GM19395 (cell line): Measurements from ENCODE around the gene ZNF543.
A peak's percentile ranks its signal among the peaks of the same experiment; 100 is the strongest.
"Not testable (repeated sequence)": the region's sequence is repeated elsewhere in the genome, so short reads cannot be mapped to it uniquely, and the experiment has no call there.

Experiments
- ATAC-seq: cut with Tn5 transposase; IDR thresholded peaks from one replicate; pipeline ENCODE4 v1.9.1; 2021; ENCODE audit warnings: mild to moderate bottlenecking, moderate library complexity; ENCODE audit not compliant: unreplicated experiment

Gene ZNF543

DNA sequence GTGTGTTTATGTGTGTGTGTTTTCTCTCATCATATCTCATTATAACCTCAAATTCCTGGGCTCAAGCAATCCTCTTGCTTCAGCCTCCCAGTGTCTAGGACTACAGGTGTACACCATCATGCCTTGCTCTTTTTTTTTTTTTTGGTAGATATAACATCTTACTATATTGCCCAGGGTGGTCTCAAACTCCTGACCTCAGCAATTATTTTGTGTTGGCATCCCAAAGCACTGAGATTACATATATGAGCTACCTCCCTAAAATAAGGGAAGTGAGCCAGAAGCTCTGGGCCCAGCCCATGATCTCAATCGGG is 448 bp upstream of the ZNF543 start:
- ATAC-seq = no peak

DNA sequence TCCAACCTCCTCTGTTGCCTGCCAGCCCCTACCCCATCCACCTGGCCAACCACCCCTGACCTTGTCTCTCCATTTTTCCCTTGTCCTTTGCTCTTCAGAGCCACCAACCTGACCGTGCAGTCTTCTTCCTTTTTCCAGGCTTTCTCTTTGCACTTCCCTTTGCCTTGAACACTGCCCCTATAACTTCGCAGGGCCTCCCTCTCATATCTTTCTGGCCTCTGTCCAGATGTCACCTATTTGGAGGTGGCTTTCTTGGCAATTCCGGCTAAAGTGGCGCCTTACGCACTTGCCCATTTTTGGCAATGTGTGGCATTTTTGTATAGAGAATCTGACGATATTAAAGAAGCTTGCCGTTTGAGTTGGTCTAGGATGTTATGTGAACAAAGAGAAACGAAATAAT is 844 bp downstream of the ZNF543 start:
- no peak for ATAC-seq

DNA sequence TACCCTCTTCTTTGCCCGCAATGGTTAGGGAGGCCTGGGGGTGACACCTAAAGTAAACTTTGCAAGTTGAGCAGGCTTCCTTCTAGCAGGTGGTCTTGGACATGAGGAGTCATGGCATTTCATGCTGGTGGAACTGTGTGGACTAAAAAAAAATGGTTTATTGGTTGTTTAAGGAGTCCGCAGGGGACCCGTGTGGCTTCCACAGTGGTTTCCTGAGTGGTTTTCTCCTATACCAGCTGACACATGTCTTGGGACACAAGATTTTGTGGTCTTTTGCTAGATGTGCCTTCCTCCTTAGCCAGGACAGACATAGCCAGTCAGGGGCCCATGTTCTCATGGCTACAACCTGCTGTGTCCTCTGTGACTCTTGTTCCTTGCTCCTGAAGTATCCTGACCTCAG is 1.5 kb downstream of the ZNF543 start:
- ATAC-seq = no peak

DNA sequence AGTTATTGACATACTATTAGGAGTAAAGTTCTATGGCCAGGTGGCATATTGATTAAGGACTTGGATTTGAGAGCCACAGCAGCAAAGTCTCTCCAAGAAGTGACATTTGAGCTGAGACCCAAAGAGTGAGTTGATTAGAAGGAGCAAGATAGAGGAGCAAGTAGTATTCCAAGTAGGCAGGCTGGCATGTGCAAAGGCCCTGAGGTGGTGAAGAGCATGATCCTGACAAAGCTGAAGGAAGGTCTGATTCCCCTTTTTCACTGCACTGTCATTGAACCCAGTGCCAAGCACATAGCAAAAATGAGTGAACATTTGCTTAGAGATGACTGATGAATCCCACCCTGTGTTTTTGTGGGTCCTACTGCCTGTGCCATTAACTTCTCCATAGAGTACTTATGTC is 4.7 kb downstream of the ZNF543 start:
- no peak for ATAC-seq

DNA sequence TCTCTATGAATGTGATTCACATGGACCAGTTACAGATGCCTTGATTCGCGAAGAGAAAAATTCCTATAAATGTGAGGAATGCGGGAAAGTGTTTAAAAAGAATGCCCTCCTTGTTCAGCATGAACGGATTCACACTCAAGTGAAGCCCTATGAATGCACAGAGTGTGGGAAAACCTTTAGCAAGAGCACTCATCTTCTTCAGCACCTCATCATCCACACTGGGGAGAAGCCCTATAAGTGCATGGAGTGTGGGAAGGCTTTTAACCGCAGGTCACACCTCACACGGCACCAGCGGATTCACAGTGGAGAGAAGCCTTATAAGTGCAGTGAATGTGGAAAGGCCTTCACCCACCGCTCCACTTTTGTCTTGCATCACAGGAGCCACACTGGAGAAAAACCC is 7.7 kb downstream of the ZNF543 start:
- ATAC-seq = no peak

DNA sequence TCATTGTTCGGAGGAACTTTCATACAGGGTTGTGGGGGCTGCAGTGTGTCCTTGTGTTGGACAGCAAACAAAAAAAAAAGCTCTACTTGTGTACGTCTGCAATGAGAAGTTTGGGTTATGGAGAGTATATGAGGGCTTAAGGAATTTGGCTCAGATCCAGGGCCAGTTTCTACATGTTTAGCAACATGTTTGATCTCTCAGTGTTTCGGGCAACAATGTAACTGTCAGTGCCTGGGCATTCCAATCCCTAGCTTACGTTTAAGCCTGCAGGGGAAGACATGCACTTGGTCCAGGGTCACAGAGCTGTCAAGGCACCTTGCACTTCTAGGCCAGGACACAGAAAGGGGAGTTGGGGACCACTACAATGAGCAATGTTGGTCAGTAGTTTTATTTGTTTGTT is 13.9 kb downstream of the ZNF543 start:
- ATAC-seq = no peak

DNA sequence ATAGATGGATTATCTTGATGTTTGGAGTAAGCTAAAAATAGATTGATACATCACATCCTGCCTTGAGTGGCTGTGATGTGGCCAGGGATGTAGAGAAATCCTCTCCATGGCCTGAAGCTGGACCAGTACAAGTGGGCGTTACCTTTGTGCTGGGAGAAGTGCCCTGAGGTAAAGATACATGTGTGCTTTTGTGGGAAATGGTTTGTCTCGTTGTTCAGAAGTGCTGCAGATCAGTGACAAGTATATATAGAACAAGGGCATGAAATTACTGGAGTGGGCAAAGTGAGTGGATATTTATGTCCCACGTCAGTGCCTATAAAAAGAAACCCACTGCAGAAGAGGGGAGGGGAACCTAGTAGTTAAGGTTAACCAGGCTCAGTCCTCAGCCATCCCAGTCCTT is 18.6 kb downstream of the ZNF543 start:
- ATAC-seq = no peak

DNA sequence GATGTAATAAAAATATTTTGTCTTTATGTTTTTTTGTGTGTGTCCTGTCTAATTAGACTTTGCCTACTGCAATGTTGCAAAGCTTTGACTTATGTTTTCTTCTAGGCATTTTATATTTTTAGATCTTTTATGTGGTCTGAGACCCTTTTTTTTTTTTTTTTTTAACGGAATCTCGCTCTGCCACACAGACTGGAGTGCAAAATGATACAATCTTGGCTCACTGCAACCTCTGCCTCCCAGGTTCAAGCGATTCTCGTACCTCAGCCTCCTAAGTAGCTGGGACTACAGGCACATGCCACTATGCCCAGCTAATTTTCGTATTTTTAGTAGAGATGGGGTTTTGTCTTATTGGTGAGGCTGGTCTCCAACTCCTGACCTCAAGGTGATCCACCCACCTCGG is 22.3 kb downstream of the ZNF543 start:
- no peak for ATAC-seq

DNA sequence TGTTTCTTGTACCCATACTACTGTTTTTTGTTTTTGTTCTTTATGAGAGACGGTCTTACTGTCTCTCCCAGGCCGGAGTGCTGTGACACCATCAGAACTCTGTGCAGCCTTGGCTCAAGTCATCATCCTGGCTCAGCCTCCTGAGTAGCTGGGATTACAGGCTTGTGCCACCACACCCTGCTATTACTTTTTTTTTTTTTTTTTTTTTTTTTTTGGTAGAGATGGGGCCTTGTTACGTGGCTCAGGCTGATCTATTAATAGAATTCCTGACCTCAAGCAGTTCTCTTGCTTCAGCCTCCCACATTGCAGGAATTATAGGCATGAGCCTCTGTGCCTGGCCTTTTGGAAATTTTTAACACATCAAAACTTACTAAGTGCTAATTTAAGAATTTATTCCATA is 27.9 kb downstream of the ZNF543 start:
- ATAC-seq = no peak

DNA sequence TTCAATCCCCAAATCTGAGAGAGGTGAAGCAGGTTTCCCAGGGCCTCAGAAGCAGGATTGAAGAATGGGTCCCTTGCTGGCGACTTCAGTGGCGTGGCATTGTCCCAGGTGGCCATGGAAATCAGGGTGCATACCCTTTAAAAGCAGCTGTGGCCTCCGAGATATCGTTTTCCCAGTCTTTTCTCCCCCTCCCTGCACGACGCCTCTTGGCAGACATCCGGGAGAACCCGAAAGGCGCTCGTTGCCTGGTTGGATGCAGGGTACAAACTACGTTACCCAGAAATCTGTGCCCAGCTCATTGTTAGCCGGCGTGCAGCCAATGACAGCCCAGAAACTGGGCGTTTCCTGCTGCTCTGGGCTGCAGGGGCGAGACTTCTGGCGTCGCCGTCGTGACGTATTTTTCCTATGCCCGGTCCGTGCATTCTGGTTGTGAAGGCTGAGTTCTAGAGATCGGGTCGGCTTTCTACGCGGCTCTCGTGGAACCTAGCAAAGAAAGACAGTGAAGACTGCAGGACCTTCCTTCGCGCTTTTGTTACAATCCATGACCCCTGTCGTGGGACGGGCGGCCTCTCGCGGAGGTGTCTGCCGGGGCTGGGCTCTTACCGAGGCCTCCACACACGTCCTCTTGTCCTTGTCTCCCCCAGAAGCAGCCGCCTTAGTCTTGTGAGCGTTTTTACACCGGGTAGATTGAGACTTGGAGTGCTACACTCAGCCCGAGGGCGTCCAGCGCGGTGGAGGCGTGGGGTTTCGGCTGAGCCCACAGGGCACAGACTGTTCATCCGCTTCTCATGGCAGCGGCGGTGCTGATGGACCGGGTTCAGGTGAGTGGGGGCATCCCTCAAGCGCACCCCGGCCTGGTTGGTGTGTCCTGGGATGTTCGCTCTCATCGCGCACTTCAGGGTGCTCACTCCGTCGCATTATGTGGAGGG is 30.9 kb downstream of the ZNF543 start, which contains the start of gene ZNF304:
TSS of gene ZNF304 (plus strand) at position 395 of the 929 bp plus-strand sequence. CDS start at position 789, 394 bp downstream.
- peak; percentile 96 for ATAC-seq

DNA sequence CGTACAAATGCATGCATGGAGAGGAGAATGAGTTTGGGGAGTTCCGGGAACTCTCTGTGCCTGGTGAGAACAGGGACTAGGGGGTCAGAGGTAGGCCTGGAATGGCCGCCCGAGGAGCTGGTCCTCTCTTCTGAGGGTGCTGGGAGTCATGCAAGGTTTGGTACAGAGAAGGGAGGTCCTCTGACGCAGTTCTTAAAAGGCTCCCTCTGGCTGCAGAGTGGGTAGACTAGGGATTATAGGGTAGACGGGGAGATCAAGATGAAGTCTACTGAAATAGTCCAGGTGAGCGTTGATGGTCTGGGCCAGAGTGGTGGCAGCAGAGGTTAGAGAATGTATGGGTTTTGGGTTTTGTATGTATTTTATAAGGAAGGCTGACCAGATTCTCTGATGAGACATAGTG is 31.6 kb downstream of the ZNF543 start:
- no peak for ATAC-seq

DNA sequence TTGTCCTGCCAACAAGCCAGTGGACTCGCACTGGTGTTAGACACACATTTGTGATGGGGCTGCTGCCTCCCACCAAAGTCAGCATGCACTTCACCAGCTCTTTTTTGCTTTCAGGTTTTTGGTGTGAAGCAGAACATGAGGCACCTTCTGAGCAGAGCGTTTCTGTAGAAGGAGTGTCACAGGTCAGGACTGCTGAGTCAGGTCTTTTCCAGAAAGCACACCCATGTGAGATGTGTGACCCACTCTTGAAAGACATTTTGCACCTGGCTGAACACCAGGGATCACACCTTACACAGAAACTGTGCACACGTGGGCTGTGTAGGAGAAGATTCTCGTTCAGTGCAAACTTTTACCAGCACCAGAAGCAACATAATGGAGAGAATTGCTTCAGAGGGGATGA is 35.6 kb downstream of the ZNF543 start:
- ATAC-seq = no peak

DNA sequence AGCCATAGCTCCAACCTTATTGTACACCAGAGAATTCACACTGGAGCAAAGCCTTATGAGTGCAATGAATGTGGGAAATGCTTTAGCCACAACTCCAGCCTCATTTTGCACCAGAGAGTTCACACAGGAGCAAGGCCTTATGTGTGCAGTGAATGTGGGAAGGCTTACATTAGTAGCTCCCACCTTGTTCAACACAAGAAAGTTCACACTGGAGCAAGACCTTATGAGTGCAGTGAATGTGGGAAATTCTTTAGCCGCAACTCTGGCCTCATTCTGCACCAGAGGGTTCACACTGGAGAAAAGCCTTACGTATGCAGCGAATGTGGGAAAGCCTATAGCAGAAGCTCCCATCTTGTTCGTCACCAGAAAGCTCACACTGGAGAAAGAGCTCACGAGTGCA is 37.1 kb downstream of the ZNF543 start:
- no peak for ATAC-seq

DNA sequence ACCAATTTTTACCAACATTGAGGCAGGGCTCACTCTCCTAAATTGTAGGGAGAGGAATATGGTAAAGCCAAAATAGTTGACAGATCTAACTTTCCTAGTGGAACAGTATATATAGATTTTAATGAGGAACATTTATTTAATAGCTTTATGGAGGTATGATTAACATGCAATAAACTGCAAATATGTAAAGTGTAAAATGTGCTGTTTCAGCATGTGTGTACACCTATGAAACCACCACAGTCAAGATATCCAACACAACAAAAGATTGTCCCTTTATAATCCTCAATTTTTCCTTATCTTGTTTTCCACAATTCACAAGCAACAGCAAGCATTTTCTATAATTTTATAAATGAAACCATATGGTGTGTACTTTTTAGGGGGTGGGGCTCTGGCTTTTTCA is 39.0 kb downstream of the ZNF543 start:
- no peak for ATAC-seq

DNA sequence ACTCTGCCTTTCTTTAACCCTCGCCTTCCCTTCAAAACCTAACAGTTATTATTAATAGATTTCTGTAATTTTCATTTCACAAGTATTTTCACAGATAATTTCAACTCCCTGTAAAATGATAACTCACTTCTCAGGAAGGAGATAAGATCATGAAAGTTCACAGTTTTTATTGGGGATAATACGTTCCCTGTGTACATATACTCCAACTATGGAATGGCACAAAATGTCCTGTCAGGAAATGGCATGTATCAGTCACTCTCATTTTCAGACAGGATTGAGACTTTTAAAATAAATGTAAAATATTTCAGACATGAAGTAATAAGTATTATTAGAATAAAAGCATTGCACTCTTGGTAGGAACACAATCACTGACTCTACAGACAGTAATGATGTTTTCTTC is 42.1 kb downstream of the ZNF543 start:
- ATAC-seq = no peak

DNA sequence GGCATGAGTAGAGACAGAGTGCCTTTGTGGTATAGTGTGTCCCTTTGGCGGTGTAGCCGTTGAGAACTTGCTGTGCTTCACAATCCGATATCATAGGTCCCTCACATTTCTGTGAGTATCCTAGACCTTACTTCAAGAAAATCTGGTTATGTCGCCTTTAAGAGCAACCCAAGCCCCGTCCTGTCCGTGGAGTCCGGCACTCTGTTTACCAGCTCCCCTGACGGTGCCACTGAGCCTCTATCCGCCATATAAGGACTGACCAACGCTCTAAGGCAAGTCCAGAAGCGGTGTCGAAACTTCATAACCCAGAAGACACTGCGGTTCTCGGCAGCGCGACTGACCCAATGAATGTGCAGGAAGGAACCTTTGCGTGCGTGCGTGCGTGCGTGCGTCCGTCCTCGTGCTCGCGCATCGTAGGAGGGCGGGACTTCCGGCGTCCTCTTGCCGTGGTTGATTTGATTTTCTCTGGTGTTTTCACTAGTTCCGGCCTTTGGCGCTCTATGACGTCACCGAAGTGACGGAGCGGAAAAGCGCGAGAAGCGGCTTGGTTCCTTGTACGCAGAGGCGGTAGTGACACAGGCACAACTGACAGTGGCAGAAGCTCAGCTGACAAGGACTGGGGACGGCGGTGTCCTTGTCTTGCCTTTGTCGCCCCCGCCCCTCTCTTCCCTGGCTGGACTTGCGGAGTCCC is 42.9 kb downstream of the ZNF543 start, which contains the start of the genes TRAPPC2B and ZNF547:
TSS of gene TRAPPC2B (plus strand) at position 555 of the 691 bp plus-strand sequence. CDS start 1,283 bp downstream, outside the sequence.
TSS of gene ZNF547 (plus strand) at position 555 of the 691 bp plus-strand sequence. CDS start 5,005 bp downstream, outside the sequence.
- ATAC-seq = peak; percentile 97

DNA sequence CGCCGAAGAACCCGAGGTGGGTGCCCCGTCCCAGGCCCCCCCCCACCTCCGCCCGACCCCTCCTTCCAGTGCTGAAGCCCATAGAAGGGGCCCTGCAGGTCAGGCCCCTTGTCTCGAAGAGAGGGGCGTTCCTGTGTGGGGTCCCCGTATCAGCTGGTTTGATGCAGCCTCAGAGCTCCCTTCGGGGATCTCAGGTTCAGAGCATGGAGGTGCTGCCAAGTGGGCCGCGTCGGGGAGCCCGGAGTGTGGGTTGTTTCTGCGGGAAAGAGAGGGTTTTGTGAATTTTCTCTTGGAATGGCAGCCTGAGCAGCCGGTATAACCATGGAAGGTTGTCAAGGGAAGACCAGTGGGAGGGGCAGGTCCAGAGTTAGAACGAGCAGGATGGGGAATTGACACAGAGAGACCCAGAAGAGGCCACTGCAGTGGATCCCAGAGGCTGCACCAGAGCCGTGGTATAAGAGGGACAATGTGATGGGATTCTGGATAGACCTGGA is 43.5 kb downstream of the ZNF543 start:
- ATAC-seq = no peak

DNA sequence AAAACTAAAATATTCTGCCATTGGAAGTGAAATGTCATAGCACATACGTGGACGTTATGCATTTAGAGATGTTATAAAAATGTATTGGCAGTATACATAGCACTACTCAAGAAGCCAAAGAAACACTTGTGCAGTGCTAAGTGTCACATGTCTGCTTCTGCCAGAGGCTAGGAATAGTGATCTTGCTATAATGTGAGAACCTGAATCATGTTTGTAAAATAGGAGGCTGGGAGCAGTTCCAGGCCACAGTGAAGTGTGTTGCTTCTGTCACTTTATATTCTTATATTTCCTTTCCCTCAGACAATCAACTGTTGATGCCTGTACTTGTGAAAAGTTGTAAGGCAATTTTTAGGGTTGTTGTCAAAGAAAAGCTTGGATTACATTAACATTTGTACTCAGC is 46.5 kb downstream of the ZNF543 start:
- ATAC-seq = no peak

DNA sequence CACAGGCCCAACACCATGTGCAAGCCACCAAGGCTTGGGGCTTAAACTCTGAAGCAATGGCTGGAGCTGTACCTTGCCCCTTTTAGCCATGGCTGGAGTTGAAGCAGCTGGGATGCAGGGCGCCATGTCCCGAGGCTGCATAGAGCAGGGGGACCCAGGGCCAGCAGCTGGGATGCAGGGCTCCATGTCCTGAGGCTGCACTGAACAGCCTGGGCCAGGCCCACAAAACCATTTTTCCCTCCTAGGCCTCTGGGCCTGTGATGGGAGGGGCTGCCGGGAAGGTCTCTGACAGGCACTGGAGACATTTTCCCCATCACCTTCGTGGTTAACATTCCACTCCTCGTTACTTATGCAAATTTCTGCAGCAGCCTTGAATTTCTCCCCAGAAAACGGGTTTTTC is 53.9 kb downstream of the ZNF543 start:
- ATAC-seq = no peak

DNA sequence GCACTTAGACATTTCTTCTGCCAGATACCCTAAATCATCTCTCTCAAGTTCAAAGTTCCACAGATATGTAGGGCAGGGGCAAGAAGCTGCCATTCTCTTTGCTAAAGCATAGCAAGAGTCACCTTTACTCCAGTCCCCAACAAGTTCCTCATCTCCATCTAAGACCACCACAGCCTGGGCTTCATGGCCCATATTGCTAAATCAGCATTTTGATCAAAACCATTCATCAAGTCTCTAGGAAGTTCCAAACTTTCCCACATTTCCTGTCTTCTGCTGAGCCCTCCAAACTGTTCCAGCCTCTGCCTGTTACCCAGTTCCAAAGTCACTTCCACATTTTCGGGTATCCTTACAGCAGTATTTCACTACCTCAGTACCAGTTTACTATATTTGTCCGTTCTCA is 54.4 kb downstream of the ZNF543 start:
- ATAC-seq = not testable (repeated sequence)

DNA sequence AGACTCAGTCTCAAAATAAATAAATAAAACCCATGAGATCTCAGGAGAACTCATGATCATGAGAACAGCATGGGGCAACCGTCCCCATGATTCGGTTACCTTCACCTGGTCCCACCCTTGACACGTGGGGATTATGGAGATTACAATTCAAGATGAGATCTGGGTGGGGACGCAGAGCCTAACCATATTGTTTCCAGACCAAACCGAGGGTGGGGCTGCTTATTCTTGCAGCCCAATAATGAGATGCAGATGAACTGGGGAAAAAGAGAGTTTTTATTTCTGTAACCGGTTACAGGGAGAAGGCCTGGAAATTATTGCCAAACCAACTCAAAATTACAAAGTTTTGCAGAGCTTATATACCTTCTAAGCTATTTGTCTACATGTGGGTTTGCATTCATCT is 55.9 kb downstream of the ZNF543 start:
- ATAC-seq = no peak
